ENCODE measurements around the gene PRRT2. TPM values are rescaled to one million over a fixed set of nuclear protein-coding genes. Genes with fewer than 3 reads are reported as not detected.

The PRRT2 gene
- total RNA-seq, 2 experiments from 2014 or later = 2.2 to 2.3 TPM

DNA sequence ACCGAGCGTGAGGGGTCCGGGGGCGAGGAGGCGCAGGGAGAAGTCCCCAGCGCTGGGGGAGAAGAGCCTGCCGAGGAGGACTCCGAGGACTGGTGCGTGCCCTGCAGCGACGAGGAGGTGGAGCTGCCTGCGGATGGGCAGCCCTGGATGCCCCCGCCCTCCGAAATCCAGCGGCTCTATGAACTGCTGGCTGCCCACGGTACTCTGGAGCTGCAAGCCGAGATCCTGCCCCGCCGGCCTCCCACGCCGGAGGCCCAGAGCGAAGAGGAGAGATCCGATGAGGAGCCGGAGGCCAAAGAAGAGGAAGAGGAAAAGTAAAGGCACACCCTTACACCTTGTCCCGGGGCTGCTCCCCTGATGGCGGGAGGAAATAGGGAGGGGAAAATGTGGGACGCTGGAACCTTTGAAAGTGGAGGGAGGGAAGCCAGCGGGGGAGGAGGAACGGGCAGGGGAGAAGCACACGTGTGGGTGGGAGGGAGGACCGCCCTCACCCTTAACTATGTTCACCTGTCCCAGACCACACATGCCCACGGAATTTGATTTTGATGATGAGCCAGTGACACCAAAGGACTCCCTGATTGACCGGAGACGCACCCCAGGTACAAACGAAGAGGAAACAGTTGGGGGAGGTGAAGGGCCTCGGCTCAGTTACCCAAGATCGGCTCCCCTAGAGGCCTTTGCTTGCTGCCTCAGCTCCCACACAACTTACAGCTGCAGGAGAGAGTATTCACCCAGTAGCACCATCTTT is 4.9 kb downstream of the PRRT2 start:
- ChIA-PET POLR2A (interaction anchor here (0.9 to 10.4 kb wide), 12 partner anchors 10 to 187 kb away, joined by 3 to 190 read pairs (median 10); partner anchors contain the start of genes KCTD13, KIF22 and MAZ), CTCF (interaction anchor here (0.5 to 4.0 kb wide), 11 partner anchors 10 to 145 kb away, joined by 3 to 75 read pairs (median 4); partner anchors contain the start of genes KIF22, MAZ and TMEM219)
- TF ChIP-seq, protein P1, sequence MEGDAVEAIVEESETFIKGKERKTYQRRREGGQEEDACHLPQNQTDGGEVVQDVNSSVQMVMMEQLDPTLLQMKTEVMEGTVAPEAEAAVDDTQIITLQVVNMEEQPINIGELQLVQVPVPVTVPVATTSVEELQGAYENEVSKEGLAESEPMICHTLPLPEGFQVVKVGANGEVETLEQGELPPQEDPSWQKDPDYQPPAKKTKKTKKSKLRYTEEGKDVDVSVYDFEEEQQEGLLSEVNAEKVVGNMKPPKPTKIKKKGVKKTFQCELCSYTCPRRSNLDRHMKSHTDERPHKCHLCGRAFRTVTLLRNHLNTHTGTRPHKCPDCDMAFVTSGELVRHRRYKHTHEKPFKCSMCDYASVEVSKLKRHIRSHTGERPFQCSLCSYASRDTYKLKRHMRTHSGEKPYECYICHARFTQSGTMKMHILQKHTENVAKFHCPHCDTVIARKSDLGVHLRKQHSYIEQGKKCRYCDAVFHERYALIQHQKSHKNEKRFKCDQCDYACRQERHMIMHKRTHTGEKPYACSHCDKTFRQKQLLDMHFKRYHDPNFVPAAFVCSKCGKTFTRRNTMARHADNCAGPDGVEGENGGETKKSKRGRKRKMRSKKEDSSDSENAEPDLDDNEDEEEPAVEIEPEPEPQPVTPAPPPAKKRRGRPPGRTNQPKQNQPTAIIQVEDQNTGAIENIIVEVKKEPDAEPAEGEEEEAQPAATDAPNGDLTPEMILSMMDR (IDR thresholded peaks at IDR 0.05) = no peak
- peaks cover 83% of the 10 kb centered on the region for H3K4me1 Mint-ChIP-seq (ENCODE audit: low read depth)
- no peaks in the 10 kb centered on the region for H3K9me3 Mint-ChIP-seq
- intact Hi-C loops (cut with DNase I, micrococcal nuclease) = loop anchor here (1.0 to 2.0 kb wide), 8 partner anchors 10 to 116 kb away; partner anchors contain the start of genes CDIPT (in 1 of the 2) and KIF22 (in 1 of the 2)
- peaks cover 23% of the 10 kb centered on the region for H3K36me3 ChIP-seq (ENCODE audit: insufficient read depth, low read length)
- H3K4me3 Mint-ChIP-seq = peak overlapping the region; percentile 97
- ATAC-seq (ENCODE audit: poor library complexity) (peak; percentile 10), DNase-seq (peak in 11 of 14 experiments; percentile 37 to 76 (median 51))
- H3K36me3 Mint-ChIP-seq (ENCODE audit: low read depth) = peaks cover 47% of the 10 kb centered on the region
- peak overlapping the region; percentile 95 for H3K4me3 ChIP-seq (ENCODE audit: low read length)
- no peaks in the 10 kb centered on the region for H3K27me3 ChIP-seq (ENCODE audit: control insufficient read depth in 1 of 2, insufficient read depth in 2 of 2, low read length in 2 of 2)
- H3K4me1 ChIP-seq (ENCODE audit: insufficient read depth, low read length) = peaks cover 92% of the 10 kb centered on the region
- H3K27ac Mint-ChIP-seq = peak overlapping the region; percentile 90
- H3K27ac ChIP-seq (ENCODE audit: low read depth in 1 of 2, low read length in 2 of 2) = peak overlapping the region; percentile 84 to 94
- no peaks in the 10 kb centered on the region for H3K9me3 ChIP-seq (ENCODE audit: control insufficient read depth in 1 of 2, insufficient read depth in 1 of 2, low read length in 2 of 2)
- no peaks in the 10 kb centered on the region for H3K27me3 Mint-ChIP-seq

DNA sequence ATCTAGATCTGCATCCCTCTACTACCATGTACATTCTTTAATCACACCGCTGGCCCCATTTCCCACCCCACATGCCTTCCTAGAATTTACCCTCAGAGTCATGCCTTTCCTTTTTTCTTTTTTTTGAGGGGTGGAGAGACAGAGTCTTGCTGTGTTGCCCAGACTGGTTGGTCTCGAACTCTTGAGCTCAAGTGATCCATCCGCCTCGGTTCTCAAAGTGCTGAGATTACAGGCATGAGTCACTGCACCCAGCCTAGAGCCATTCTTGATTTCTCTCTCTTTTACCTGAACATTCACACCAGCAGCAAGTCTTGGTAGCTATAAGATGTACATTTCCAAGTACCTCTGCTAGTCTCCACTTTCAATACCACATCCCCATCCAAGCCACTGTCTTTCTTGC is 6.1 kb downstream of the PRRT2 start:
- Histone ChIP-seq H3K9me3 (ENCODE audit: control insufficient read depth in 1 of 2, insufficient read depth in 1 of 2, low read length in 2 of 2) (no peaks in the 10 kb centered on the region), H3K4me1 (ENCODE audit: insufficient read depth, low read length) (peaks cover 92% of the 10 kb centered on the region), H3K27ac (ENCODE audit: low read depth in 1 of 2, low read length in 2 of 2) (no peak overlapping the region), H3K4me3 (ENCODE audit: low read length) (no peak overlapping the region), H3K36me3 (ENCODE audit: insufficient read depth, low read length) (peaks cover 28% of the 10 kb centered on the region), H3K27me3 (ENCODE audit: control insufficient read depth in 1 of 2, insufficient read depth in 2 of 2, low read length in 2 of 2) (no peaks in the 10 kb centered on the region)
- Mint-ChIP-seq H3K4me3 (peak overlapping the region; percentile 89), H3K36me3 (ENCODE audit: low read depth) (peaks cover 54% of the 10 kb centered on the region), H3K27ac (peak overlapping the region; percentile 83), H3K9me3 (no peaks in the 10 kb centered on the region), H3K27me3 (no peaks in the 10 kb centered on the region), H3K4me1 (ENCODE audit: low read depth) (peaks cover 86% of the 10 kb centered on the region)
- POLR2A ChIA-PET = interaction anchor here (1.2 to 10.4 kb wide), 5 partner anchors 9 to 116 kb away, joined by 4 to 190 read pairs (median 60); partner anchors contain the start of genes KIF22 and MAZ
- TF ChIP-seq, protein P1 (IDR thresholded peaks at IDR 0.05) = no peak
- ATAC-seq (ENCODE audit: poor library complexity) (no peak), DNase-seq (no peak)
- CTCF ChIA-PET = interaction anchor here (1.2 to 4.0 kb wide), 4 partner anchors 9 to 31 kb away, joined by 3 to 75 read pairs (median 41); partner anchors contain the start of genes KIF22 and MAZ
- intact Hi-C loops (cut with DNase I, micrococcal nuclease) = no loop called here

DNA sequence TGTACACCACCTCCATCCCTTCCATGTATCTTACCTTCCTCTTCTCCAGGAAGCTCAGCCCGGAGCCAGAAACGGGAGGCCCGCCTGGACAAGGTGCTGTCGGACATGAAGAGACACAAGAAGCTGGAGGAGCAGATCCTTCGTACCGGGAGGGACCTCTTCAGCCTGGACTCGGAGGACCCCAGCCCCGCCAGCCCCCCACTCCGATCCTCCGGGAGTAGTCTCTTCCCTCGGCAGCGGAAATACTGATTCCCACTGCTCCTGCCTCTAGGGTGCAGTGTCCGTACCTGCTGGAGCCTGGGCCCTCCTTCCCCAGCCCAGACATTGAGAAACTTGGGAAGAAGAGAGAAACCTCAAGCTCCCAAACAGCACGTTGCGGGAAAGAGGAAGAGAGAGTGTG is 7.5 kb downstream of the PRRT2 start:
- Mint-ChIP-seq H3K27ac (peak overlapping the region; percentile 83), H3K9me3 (no peaks in the 10 kb centered on the region), H3K27me3 (no peaks in the 10 kb centered on the region), H3K4me1 (ENCODE audit: low read depth) (peaks cover 84% of the 10 kb centered on the region), H3K36me3 (ENCODE audit: low read depth) (peaks cover 54% of the 10 kb centered on the region), H3K4me3 (peak overlapping the region; percentile 98)
- intact Hi-C loops (cut with DNase I, micrococcal nuclease) = no loop called here
- H3K36me3 ChIP-seq (ENCODE audit: insufficient read depth, low read length) = peaks cover 30% of the 10 kb centered on the region
- H3K27ac ChIP-seq (ENCODE audit: low read depth in 1 of 2, low read length in 2 of 2) = peak overlapping the region; percentile 3 to 75
- no peak overlapping the region for H3K4me3 ChIP-seq (ENCODE audit: low read length)
- no peak for DNase-seq
- no peak for ATAC-seq (ENCODE audit: poor library complexity)
- ChIA-PET CTCF (interaction anchor here (0.9 to 3.9 kb wide), 4 partner anchors 12 to 35 kb away, joined by 3 to 32 read pairs (median 8); no protein-coding TSS in a partner anchor), POLR2A (interaction anchor here (0.8 to 10.4 kb wide), 7 partner anchors 8 to 154 kb away, joined by 3 to 190 read pairs (median 5); partner anchors contain the start of genes CDIPT, KIF22, MAZ and TAOK2)
- no peaks in the 10 kb centered on the region for H3K9me3 ChIP-seq (ENCODE audit: control insufficient read depth in 1 of 2, insufficient read depth in 1 of 2, low read length in 2 of 2)
- H3K27me3 ChIP-seq (ENCODE audit: control insufficient read depth in 1 of 2, insufficient read depth in 2 of 2, low read length in 2 of 2) = no peaks in the 10 kb centered on the region
- peaks cover 93% of the 10 kb centered on the region for H3K4me1 ChIP-seq (ENCODE audit: insufficient read depth, low read length)
- TF ChIP-seq, protein P1 (IDR thresholded peaks at IDR 0.05) = no peak
